Muscle layer of duodenum (tissue), 2 donors: ENCODE measurements around the gene IFI27.

ENCODE experiments used
- H3K27ac ChIP-seq: one replicate; pipeline ENCODE4 v1.7.0; 2013; ENCODE audit warnings: mild to moderate bottlenecking, low read length
- H3K27me3 ChIP-seq: one replicate; pipeline ENCODE4 v1.7.0; 2013; ENCODE audit warnings: low read depth, mild to moderate bottlenecking, control low read depth, low read length
- H3K36me3 ChIP-seq, 2 donors: one replicate each; pipeline ENCODE4 v1.7.0; 2013; ENCODE audit warnings: low read length in 2 of 2, control low read depth in 1 of 2, mild to moderate bottlenecking in 1 of 2; ENCODE audit not compliant: insufficient read depth in 2 of 2, control insufficient read depth in 1 of 2
- H3K4me1 ChIP-seq, 2 donors: one replicate each; pipeline ENCODE4 v1.7.0; 2013; ENCODE audit warnings: low read length in 2 of 2, mild to moderate bottlenecking in 2 of 2, control low read depth in 1 of 2, moderate library complexity in 1 of 2; ENCODE audit not compliant: insufficient read depth in 2 of 2, control insufficient read depth in 1 of 2
- H3K4me3 ChIP-seq, 2 donors: one replicate each; pipeline ENCODE4 v1.7.0; 2013; ENCODE audit warnings: low read length in 2 of 2, low read depth in 1 of 2, mild to moderate bottlenecking in 1 of 2
- H3K9me3 ChIP-seq, 2 donors: one replicate each; pipeline ENCODE4 v1.7.0; 2013; ENCODE audit warnings: low read length in 2 of 2, control low read depth in 1 of 2, mild to moderate bottlenecking in 1 of 2; ENCODE audit not compliant: control insufficient read depth in 1 of 2
- donor health status: healthy.

The IFI27 gene

DNA sequence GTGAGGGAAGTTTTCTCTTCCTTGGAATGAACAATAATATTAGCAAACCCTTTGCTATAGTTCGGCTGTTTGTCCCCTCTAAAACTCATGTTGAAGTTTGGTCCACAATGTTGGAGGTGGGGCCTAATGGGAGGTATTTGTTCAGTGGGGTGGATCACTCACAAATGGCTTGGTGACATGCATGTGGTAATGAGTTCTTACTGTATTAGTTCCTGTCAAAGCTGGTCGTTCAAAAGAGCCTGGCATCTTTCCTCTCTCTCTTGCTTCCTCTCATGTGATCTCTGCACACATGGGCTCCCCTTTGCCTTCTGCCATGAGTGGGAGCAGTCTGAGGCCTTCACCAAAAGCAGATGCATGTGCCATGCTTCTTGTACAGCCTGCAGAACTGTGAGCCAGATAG is 50.5 kb downstream of the IFI27 start:
- Histone ChIP-seq H3K9me3 (no peaks in the 10 kb centered on the region), H3K27ac (no peak overlapping the region), H3K4me1 (no peaks in the 10 kb centered on the region), H3K4me3 (no peak overlapping the region), H3K27me3 (no peaks in the 10 kb centered on the region), H3K36me3 (no peaks in the 10 kb centered on the region)

DNA sequence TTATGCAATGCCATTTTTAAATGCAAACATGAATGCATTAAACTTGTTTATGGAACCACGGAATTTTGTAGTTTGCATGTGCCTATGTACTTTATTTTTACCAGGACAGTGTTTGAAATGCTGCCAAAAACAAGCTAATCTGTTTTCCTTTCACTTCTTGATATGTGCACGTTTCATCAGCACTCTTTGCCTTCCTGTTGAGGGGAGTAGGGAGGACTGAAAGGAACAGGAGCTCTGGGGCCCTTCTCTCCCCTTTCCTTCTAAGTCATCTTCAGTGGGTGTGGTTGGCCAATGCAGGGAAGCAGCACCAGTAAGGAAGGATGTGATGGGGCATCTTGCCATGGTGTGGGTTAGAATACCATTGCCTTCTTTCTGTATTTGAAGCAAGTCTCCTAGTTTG is 51.4 kb downstream of the IFI27 start:
- no peak overlapping the region for H3K27ac ChIP-seq
- no peaks in the 10 kb centered on the region for H3K36me3 ChIP-seq
- H3K9me3 ChIP-seq, result no peaks in the 10 kb centered on the region
- H3K4me1 ChIP-seq, result no peaks in the 10 kb centered on the region
- no peaks in the 10 kb centered on the region for H3K27me3 ChIP-seq
- H3K4me3 ChIP-seq, result no peak overlapping the region

DNA sequence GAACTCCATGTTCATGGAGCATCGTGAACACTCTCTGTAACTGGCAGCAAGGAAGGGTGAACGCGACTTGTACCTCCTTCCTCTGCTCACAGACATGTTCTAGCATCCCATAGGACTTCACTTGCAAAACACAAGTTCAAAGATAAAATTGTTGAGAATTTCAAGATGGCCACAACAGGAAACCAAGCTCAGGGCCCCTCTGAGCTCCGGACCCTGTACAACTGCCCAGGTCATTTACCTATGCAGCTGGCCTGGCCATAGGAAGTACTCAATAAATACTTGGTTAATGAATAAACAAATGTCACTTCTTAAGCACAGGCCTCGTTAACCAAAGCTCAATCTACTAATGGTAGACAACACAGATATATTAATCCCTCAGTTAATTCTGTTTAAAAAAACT is 51.9 kb downstream of the IFI27 start:
- Histone ChIP-seq H3K27me3 (no peaks in the 10 kb centered on the region), H3K27ac (no peak overlapping the region), H3K4me3 (no peak overlapping the region), H3K36me3 (no peaks in the 10 kb centered on the region), H3K4me1 (no peaks in the 10 kb centered on the region), H3K9me3 (no peaks in the 10 kb centered on the region)

DNA sequence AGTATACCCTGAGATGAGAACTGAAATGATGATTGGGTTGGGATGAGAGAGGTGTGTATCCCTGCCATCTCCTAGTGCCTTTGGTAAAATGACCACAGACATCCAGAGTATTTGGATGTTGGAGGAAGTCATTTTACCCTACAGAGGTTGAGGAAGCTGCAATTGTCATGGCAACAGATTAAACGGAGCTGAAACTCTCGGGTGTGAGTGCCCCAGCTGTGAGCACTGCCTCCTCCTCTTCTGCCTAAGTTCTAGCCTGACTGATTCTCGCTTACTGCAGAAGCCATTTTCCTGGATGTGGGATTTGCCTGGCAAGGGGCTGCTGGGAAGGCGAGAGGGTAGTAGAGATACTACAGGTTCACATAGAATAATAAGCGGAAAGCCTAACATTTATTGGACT is 53.3 kb downstream of the IFI27 start:
- Histone ChIP-seq H3K9me3 (no peaks in the 10 kb centered on the region), H3K4me1 (no peaks in the 10 kb centered on the region), H3K27me3 (no peaks in the 10 kb centered on the region), H3K36me3 (no peaks in the 10 kb centered on the region), H3K27ac (no peak overlapping the region), H3K4me3 (no peak overlapping the region)

DNA sequence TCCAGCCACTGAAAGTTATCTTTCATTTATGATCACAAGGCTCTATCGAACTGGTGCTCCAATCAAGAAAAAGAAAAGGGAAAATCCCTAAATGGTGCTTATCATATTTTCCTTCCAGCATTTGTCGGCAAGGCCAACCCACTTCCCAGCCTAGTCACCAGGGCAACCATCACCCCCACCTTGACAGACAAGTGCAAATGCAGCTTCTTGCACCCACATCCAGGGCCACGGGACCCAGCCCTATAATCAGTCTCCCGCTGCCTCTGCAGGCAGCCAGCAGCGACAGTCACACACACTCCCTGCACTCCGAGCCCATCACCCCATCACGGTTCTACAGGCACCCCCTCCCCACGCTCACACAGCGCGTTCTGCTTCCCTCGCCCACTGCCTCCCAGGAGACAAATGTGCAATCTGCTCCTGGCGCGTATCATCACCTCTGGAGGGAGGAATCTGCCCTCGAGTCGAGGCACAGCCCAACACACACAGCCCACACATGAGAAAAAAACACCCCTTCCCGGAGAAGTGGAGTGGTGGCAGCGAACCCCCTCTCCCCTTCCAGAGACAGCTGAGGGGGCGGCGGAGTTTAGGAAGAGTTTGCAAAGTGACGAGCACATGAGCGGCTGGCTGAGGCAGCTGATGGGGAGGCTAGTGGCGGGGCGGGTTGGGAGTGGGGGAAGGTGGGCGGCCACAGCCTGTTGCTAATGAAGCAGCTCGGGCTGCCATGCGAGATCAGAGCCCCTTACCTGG is 54.3 kb downstream of the IFI27 start:
- H3K27me3 ChIP-seq, result no peaks in the 10 kb centered on the region
- no peaks in the 10 kb centered on the region for H3K9me3 ChIP-seq
- no peaks in the 10 kb centered on the region for H3K4me1 ChIP-seq
- no peak overlapping the region for H3K4me3 ChIP-seq
- H3K27ac ChIP-seq, result no peak overlapping the region
- H3K36me3 ChIP-seq, result no peaks in the 10 kb centered on the region

DNA sequence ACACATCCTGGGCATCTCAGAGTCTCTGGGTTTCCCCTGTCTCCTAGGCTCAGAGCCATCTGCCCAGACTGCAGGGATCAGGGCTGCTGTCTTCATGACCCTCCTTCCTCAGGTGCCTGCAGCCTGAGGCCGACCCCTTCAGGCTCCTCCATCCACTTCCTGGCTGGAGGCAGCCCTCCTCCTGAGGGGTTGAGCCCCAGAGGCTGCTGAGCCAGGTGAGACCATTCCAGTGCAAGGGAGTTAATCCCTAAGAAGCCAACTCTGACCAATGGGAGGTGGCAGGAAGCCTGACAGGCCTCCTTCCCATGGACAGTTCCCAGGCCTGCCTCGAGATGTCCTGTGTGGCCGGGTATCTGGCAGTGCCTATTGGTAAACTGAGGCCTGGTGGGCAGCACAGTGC is 55.2 kb downstream of the IFI27 start:
- Histone ChIP-seq H3K4me1 (no peaks in the 10 kb centered on the region), H3K27ac (no peak overlapping the region), H3K4me3 (no peak overlapping the region), H3K36me3 (no peaks in the 10 kb centered on the region), H3K27me3 (no peaks in the 10 kb centered on the region), H3K9me3 (no peaks in the 10 kb centered on the region)
